ENCODE data around the gene ACACA.

DNA sequence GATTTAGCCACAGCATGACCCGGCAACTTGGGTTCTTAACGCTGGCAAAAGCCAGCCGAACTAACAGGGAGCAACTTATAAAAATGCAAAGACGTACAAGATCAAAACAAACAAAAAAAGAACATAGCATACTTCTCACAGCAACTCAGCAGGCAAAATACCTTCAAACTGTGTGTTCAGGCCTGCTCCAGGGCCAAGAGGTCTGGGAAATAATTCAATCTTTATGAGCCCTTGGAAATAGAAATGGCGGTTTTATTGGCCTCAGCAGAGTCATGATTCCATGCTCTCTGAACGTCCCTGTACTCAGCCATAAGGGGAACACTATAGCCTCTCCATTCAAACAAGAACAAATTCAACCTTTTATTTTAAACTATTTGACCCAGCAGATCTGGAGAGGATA, 132.2 kb downstream of the ACACA start:
- TF ChIP-seq CTCF (IDR thresholded peaks at IDR 0.05) (no peak), EP300 (IDR thresholded peaks at IDR 0.05) (no peak), POLR2A (IDR thresholded peaks at IDR 0.05) (no peak), POLR2AphosphoS5 (IDR thresholded peaks at IDR 0.05) (no peak)

Data from suprapubic skin (tissue), 4 donors.